HG03025 (cell line): ENCODE data around the gene TAF11L4.
"Not testable (repeated sequence)": the region's sequence is repeated elsewhere in the genome, so short reads cannot be mapped to it uniquely, and the experiment has no call there.

Source experiments
- ATAC-seq: cut with Tn5 transposase; IDR thresholded peaks from one replicate; pipeline ENCODE4 v1.9.1; 2021; ENCODE audit warnings: mild to moderate bottlenecking, moderate library complexity; ENCODE audit not compliant: unreplicated experiment, low FRiP score

TAF11L4 gene

DNA sequence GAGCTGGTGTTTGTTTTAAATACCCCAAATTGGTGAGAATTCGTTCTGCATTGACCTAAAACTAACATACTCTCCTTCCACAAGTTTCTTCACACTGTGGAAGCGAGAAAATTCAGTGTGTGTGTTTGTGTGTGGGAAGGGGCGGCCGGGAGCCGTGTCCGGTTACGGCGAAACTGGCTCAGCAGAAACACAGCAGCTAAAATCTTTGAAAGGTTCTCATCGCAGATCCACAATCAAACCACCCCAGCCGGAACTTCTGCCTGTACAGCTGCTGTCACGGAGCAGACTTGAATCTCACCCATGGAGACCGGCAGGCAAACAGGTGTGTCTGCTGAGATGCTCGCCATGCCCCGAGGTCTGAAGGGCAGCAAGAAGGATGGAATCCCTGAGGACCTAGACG is at the start of gene TAF11L4:
TAF11L4 (plus strand) TSS at position 301 of the 400 bp plus-strand sequence.
- not testable (repeated sequence) for ATAC-seq

DNA sequence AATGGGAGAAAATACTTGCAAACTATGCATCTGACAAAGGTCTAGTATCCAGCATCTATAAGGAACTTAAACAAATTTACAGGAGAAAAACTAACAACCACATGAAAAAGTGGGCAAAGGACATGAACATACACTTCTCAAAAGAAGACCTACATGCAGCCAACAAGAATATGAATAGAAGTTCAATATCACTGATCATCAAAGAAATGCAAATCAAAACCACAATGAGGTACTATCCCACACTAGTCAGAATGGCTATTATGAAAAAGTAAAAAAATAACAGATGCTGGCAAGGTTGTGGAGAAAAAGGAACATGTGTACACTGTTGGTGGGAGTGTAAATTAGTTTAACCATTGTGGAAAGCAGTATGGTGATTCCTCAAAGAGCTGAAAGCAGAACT is 46.5 kb upstream of the TAF11L4 start:
- not testable (repeated sequence) for ATAC-seq

DNA sequence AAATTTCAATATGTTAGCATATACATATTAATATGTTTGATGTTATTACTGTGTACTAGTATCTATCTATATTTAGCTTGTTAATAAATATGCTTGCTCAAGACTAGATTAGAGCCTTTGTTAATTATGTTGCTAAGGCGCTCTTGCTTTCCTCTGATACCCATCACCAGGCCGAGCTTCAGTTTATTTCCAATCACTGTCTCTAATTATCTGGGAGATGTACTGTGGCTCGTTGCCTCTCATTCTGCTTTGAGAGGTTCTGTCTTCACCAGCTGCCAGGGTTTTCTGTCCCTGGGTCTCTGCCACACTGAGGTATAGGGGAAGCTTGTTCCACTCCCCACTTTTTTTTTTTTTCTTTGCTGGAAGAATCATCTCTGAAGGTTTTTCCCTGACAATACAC is 44.6 kb upstream of the TAF11L4 start:
- no peak for ATAC-seq

DNA sequence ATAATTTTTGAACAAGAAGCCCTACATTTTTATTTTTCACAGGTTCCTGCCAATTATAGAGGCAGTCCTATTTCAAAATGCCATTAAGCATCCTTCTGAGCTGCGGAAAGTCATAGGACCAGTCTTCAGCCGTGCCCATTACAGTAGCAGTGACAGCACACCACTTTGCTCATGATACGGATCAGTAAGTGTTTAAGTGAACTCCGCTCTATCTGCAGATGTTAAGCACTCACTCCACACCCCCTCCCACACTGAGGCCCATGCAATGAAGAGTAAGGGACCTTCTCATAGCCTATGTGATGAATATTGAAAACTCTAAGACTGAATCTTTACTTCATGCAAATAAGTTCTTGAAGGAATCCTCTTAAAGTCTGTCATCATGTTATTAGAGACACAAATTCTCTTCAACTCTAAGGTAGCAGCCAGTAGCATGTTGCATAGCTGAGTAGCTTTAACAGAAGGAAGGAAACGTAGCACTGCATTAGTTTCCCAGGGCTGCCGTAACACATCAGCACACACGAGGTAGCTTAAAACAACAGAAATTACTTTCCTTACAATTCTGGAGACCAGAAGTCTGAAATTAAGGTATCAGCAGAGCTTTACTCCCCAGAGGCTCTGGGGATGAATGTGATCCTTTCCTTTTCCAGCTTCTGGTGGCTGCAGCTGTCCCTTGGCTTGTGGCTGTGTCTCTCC is 43.9 kb upstream of the TAF11L4 start:
- no peak for ATAC-seq

DNA sequence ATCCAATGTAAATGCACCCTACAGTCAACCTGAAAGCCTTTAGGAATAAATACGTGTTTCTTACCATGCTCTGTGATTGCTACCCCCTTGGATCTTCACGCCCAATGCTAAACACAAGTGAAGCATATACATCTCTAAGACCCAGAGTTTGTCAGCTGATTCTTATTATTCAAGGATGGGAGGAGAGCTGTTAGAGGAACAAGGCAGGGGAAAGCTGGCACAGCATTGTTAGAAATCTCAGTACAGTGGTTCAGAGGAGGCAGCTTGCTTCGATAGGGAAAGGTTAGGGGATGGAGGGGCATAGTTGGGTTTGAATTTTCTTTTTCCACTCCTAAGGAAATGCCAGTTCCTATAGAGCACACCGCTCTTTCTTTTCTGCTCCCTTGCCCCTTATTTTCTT is 40.2 kb upstream of the TAF11L4 start:
- no peak for ATAC-seq

DNA sequence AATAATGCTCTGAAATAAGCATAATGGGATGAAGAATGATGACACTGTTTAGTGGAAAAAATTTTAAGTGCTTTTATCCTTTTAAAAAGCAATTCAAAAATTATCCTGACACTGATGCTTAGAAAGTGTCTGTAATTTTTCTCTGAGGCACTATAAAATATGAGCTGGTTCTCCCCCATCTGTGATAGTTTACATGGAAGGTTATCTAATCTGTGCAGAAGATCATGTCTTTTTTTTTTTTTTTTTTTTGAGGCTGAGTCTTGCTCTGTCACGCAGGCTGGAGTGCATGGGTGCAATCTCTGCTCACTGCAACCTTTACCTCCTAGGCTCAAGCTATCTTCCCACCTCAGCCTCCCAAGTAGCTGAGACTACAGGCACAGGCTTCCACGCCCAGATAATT is 38.8 kb upstream of the TAF11L4 start:
- no peak for ATAC-seq

DNA sequence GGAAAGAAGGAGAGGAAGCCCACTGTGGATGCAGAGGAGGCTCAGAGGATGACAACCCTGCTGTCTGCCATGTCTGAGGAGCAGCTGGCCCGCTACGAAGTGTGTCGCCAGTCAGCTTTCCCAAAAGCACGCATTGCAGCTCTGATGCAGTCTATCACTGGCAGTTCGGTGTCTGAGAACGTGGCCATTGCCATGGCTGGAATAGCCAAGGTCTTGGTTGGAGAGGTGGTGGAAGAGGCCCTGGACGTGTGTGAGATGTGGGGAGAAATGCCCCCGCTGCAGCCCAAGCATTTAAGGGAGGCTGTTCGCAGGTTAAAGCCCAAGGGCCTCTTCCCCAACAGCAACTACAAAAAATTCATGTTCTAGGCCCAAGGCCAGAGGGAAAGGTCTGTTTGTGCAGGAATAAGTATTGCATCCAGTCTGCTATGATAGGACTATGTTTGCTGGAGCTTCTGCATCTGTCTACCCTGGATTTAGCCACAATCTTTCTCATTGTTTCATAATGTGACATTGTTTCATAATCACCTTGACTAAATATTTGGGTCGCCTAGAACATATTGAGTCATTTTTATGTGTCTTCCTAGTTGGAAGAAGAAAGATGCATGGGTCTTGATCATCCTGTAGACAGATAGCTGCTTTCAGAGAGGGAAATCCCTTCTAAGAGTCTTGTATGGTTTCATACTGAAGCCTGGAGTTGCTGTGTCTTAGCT is 35.0 kb upstream of the TAF11L4 start:
- ATAC-seq: not testable (repeated sequence)

DNA sequence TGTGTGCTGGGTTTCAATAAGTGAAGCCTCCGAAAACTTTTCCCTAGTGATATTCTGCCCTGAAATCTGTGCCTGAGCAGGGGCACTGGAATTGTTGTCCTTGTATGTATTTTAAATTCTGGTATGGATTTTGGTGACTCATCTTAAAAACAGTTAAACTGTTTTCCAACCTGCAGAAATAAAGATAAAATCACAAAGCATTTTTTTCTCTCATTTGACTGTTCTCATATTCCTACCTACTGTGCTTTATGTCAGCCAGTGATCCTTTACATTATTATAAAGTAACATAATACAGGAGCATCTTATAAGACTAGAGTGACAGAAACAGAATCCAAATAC is 34.5 kb upstream of the TAF11L4 start:
- no peak for ATAC-seq

DNA sequence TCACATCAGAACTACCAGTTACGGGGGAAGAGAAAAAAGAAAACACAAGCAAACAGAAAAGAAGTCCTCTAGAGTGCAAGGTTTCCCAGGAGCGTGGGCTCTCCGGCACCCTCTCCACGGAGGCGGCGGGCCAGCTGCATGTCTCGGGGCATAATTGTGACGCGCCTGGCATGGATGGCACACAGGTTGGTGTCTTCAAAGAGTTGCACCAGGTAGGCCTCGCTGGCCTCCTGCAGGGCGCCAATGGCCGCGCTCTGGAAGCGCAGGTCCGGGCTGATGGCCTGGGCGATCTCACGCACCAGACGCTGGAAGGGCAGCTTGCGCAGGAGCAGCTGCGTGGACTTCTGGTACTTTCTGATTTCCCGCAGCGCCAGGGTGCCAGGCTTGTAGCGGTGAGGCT is 30.3 kb upstream of the TAF11L4 start:
- not testable (repeated sequence) for ATAC-seq

DNA sequence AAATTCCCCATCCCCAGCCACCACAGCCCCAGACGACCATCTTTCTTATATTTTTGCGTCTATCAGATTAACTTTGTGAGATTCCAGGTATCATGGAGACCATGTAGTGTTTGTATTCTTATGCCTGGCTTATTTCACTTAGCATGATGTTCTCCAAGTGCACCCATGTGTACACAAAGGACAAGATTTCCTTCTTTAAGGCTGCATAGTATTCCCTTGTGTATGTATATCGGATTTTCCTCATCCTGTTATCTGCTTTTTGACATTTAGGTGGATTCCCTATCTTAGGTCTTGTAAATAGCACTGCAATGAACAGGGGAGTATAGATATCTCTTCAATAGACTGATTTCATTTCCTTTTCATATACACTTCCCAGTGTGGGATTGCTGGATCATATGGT is 28.8 kb upstream of the TAF11L4 start:
- ATAC-seq: no peak

DNA sequence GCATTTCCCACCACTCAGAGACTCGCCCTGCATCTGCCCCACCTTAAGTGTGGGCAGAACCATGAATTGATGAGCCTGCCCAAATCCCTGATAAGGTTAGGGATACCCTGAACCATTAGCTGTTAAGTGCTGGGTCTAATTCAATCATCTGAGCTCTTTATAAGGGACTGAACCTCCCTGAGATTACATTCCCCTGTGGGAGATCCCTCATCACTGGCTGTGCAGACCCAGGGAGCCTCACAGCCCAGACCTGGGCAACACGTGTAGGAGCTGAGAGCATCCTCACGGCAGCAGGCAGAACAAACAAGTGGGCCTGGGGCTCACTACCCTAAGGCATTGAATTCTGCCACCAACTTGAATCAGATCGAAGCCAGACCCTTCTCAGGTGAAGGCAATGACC is 24.2 kb upstream of the TAF11L4 start:
- ATAC-seq: no peak

DNA sequence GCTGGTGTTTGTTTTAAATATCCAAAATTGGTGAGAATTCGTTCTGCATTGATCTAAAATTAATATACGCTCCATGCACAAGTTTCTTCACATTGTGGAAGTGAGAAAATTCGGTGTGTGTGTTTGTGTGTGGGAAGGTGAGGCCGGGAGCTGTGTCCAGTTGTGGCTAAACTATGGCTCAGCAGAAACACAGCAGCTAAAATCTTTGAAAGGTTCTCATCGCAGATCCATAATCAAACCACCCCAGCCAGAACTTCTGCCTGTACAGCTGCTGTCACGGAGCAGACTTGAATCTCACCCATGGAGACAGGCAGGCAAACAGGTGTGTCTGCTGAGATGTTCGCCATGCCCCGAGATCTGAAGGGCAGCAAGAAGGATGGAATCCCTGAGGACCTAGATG is 23.7 kb upstream of the TAF11L4 start, which contains the start of gene TAF11L2:
TAF11L2 (plus strand) TSS at position 301 of the 400 bp plus-strand sequence.
- not testable (repeated sequence) for ATAC-seq

DNA sequence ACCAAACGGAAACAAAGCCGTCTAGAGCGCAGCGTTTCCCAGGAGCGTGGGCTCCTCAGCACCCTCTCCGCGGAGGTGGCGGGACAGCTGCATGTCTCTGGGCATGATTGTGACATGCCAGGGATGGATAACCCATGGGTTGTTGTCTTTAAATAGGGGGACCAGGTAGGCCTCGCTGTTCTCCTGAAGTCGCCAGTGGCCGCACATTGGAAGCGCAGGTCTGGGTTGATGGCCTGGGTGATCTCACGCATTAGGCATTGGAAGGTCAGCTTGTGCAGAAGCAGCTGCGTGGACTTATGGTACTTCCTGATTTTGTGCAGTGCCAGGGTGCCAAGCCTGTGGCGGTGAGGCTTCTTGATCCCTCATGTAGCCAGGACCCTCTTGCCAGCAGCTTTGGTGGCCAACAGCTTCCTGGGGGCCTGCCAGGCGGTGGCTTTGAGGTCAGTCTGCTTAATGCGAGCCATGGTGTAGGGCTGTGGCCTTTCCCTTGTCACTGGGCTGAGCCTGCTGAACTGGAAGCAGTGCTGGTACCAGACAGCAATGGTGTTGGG is 9.8 kb upstream of the TAF11L4 start:
- no peak for ATAC-seq

DNA sequence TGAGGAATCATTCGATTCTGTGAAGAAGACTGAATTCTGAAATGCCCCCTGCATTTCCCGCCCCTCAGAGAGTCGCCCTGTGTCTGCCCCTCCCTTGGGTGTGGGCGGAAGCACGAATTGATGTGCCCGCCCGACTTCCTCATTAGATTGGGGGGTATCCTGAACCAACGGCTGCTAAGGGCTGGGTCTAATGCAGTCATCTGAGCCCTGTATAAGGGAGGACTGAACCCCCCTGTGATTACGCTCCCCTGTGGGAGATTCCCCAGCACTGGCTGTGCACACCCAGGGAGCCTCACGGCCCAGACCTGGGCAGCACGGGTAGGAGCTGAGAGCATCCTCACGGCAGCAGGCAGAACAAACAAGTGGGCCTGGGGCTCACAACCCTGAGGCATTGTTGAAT is 4.1 kb upstream of the TAF11L4 start:
- not testable (repeated sequence) for ATAC-seq

DNA sequence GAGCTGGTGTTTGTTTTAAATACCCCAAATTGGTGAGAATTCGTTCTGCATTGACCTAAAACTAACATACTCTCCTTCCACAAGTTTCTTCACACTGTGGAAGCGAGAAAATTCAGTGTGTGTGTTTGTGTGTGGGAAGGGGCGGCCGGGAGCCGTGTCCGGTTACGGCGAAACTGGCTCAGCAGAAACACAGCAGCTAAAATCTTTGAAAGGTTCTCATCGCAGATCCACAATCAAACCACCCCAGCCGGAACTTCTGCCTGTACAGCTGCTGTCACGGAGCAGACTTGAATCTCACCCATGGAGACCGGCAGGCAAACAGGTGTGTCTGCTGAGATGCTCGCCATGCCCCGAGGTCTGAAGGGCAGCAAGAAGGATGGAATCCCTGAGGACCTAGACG is 3.5 kb upstream of the TAF11L4 start, which contains the start of gene TAF11L3:
TAF11L3 (plus strand) TSS at position 301 of the 400 bp plus-strand sequence.
- ATAC-seq: not testable (repeated sequence)

DNA sequence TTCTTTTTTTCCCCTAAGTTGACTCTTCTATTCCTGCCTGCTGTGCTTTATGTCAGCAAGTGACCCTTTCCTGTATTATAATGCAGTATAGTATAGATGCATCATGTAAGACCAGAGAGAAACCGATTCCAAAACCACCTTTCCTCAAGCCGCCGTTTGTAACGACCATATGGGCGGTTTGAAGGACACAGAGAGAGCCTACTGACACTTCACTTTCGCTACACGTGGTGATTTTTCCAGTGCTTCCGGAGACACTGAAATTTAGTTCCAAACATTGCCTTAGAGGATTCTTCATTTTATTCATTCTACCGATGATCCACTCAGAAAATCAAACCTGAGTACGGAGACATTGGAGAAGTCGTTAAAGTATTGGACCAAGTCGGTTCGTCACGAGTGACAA is 2.1 kb upstream of the TAF11L4 start:
- not testable (repeated sequence) for ATAC-seq

DNA sequence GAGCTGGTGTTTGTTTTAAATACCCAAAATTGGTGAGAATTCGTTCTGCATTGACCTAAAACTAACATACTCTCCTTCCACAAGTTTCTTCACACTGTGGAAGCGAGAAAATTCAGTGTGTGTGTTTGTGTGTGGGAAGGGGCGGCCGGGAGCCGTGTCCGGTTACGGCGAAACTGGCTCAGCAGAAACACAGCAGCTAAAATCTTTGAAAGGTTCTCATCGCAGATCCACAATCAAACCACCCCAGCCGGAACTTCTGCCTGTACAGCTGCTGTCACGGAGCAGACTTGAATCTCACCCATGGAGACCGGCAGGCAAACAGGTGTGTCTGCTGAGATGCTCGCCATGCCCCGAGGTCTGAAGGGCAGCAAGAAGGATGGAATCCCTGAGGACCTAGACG is 3.3 kb downstream of the TAF11L4 start, which contains the start of gene TAF11L5:
TAF11L5 (plus strand) TSS at position 301 of the 400 bp plus-strand sequence.
- not testable (repeated sequence) for ATAC-seq

DNA sequence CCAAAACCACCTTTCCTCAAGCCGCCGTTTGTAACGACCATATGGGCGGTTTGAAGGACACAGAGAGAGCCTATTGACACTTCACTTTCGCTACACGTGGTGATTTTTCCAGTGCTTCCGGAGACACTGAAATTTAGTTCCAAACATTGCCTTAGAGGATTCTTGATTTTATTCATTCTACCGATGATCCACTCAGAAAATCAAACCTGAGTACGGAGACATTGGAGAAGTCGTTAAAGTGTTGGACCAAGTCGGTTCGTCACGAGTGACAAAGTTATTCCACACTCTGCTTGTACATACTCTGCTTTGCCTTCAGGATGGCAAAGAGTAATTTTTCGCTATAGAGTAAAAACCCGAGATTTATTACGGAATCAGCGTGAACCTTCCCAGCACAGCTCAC is 4.9 kb downstream of the TAF11L4 start:
- not testable (repeated sequence) for ATAC-seq

DNA sequence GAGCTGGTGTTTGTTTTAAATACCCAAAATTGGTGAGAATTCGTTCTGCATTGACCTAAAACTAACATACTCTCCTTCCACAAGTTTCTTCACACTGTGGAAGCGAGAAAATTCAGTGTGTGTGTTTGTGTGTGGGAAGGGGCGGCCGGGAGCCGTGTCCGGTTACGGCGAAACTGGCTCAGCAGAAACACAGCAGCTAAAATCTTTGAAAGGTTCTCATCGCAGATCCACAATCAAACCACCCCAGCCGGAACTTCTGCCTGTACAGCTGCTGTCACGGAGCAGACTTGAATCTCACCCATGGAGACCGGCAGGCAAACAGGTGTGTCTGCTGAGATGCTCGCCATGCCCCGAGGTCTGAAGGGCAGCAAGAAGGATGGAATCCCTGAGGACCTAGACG is 6.8 kb downstream of the TAF11L4 start, which contains the start of gene TAF11L6:
TAF11L6 (plus strand) TSS at position 301 of the 400 bp plus-strand sequence.
- ATAC-seq: not testable (repeated sequence)
